OCI-LY3 (cell line): ENCODE measurements around the gene PFKFB3.

ENCODE experiments used
- EZH2phosphoT487 ChIP-seq: fragments of 200-600 bp; shearing (Covaris generic); IDR thresholded peaks from 2 replicates; pipeline ENCODE4 v1.6.1; 2018; ENCODE audit warnings: antibody characterized with exemption, mixed run types, low read depth
- TF ChIP-seq, protein P1 (sequence below): fragments of 200-600, 300-600 bp; sonication (generic); IDR thresholded peaks from 2 replicates; pipeline ENCODE4 v1.5.1; 2014; ENCODE audit warnings: antibody characterized with exemption, low read length, low read depth

GRCh38 chr10:6212806-6213205 is 10.1 kb downstream of the PFKFB3 start:
- TF ChIP-seq EZH2phosphoT487, result no peak
- TF ChIP-seq, protein P1, sequence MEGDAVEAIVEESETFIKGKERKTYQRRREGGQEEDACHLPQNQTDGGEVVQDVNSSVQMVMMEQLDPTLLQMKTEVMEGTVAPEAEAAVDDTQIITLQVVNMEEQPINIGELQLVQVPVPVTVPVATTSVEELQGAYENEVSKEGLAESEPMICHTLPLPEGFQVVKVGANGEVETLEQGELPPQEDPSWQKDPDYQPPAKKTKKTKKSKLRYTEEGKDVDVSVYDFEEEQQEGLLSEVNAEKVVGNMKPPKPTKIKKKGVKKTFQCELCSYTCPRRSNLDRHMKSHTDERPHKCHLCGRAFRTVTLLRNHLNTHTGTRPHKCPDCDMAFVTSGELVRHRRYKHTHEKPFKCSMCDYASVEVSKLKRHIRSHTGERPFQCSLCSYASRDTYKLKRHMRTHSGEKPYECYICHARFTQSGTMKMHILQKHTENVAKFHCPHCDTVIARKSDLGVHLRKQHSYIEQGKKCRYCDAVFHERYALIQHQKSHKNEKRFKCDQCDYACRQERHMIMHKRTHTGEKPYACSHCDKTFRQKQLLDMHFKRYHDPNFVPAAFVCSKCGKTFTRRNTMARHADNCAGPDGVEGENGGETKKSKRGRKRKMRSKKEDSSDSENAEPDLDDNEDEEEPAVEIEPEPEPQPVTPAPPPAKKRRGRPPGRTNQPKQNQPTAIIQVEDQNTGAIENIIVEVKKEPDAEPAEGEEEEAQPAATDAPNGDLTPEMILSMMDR, result no peak
